ENCODE results near the gene KIF1B. TPM values are rescaled to one million over a fixed set of nuclear protein-coding genes. Genes with fewer than 3 reads are reported as not detected.

The KIF1B gene
- total RNA-seq, 1 experiment from 2014 or later = 33.0 TPM

- Histone ChIP-seq H3K27ac (ENCODE audit: low read length) (no peak overlapping the region), H3K9me3 (ENCODE audit: control insufficient read depth, insufficient read depth, low read depth, low read length) (no peaks in the 10 kb centered on the region), H3K4me1 (ENCODE audit: control insufficient read depth, insufficient read depth, low read length) (no peaks in the 10 kb centered on the region), H3K4me3 (ENCODE audit: low read depth in 2 of 2, low read length in 2 of 2) (no peak overlapping the region), H3K36me3 (ENCODE audit: control insufficient read depth, insufficient read depth, low read length) (peaks cover 12% of the 10 kb centered on the region), H3K27me3 (ENCODE audit: control insufficient read depth, insufficient read depth, low read length) (no peaks in the 10 kb centered on the region)
- TF ChIP-seq TCF7L2 (IDR thresholded peaks at IDR 0.05; ENCODE audit: low read depth, low read length) = no peak
- no peak for TF ChIP-seq SIN3A (IDR thresholded peaks at IDR 0.05; ENCODE audit: borderline replicate concordance, insufficient read depth, low read depth, low read length)
- TF ChIP-seq POLR2AphosphoS5 (IDR thresholded peaks at IDR 0.05; ENCODE audit: low read depth, low read length) = no peak
- TF ChIP-seq, protein P1, sequence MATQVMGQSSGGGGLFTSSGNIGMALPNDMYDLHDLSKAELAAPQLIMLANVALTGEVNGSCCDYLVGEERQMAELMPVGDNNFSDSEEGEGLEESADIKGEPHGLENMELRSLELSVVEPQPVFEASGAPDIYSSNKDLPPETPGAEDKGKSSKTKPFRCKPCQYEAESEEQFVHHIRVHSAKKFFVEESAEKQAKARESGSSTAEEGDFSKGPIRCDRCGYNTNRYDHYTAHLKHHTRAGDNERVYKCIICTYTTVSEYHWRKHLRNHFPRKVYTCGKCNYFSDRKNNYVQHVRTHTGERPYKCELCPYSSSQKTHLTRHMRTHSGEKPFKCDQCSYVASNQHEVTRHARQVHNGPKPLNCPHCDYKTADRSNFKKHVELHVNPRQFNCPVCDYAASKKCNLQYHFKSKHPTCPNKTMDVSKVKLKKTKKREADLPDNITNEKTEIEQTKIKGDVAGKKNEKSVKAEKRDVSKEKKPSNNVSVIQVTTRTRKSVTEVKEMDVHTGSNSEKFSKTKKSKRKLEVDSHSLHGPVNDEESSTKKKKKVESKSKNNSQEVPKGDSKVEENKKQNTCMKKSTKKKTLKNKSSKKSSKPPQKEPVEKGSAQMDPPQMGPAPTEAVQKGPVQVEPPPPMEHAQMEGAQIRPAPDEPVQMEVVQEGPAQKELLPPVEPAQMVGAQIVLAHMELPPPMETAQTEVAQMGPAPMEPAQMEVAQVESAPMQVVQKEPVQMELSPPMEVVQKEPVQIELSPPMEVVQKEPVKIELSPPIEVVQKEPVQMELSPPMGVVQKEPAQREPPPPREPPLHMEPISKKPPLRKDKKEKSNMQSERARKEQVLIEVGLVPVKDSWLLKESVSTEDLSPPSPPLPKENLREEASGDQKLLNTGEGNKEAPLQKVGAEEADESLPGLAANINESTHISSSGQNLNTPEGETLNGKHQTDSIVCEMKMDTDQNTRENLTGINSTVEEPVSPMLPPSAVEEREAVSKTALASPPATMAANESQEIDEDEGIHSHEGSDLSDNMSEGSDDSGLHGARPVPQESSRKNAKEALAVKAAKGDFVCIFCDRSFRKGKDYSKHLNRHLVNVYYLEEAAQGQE (IDR thresholded peaks at IDR 0.05; ENCODE audit: insufficient read depth in 1 of 2, low read depth in 2 of 2, low read length in 1 of 2) = no peak
- no peak for TF ChIP-seq CTCF (IDR thresholded peaks at IDR 0.05)
- ChIA-PET POLR2A (no interaction called here), CTCF (no interaction called here)
- no peak for DNase-seq (ENCODE audit: low read depth, low spot score)
- in situ Hi-C loops (cut with HindIII; ENCODE audit: low pct_unique_long_range_greater_than_20kb, low sequenced_read_pairs) (no loop called here), intact Hi-C loops (cut with micrococcal nuclease; ENCODE audit: unreplicated experiment) (no loop called here)
- BruUV-seq (replicated peaks) = no TSS peak
- ATAC-seq = no peak
Measured at GRCh38 chr1:10295481-10296085, 85.2 kb downstream of the KIF1B start.

GRCh38 chr1:10299151-10299550 is 88.8 kb downstream of the KIF1B start:
- in situ Hi-C loops (cut with HindIII; ENCODE audit: low pct_unique_long_range_greater_than_20kb, low sequenced_read_pairs) = no loop called here
- POLR2A ChIA-PET = no interaction called here
- Histone ChIP-seq H3K4me3 (ENCODE audit: low read depth in 2 of 2, low read length in 2 of 2) (no peak overlapping the region), H3K27me3 (ENCODE audit: control insufficient read depth, insufficient read depth, low read length) (no peaks in the 10 kb centered on the region), H3K9me3 (ENCODE audit: control insufficient read depth, insufficient read depth, low read depth, low read length) (no peaks in the 10 kb centered on the region), H3K27ac (ENCODE audit: low read length) (no peak overlapping the region), H3K36me3 (ENCODE audit: control insufficient read depth, insufficient read depth, low read length) (peaks cover 13% of the 10 kb centered on the region), H3K4me1 (ENCODE audit: control insufficient read depth, insufficient read depth, low read length) (no peaks in the 10 kb centered on the region)
- BruUV-seq (replicated peaks) = no TSS peak
- TF ChIP-seq SIN3A (IDR thresholded peaks at IDR 0.05; ENCODE audit: borderline replicate concordance, insufficient read depth, low read depth, low read length) (no peak), TCF7L2 (IDR thresholded peaks at IDR 0.05; ENCODE audit: low read depth, low read length) (no peak), POLR2AphosphoS5 (IDR thresholded peaks at IDR 0.05; ENCODE audit: low read depth, low read length) (no peak), CTCF (IDR thresholded peaks at IDR 0.05) (no peak)
- TF ChIP-seq, protein P1 (IDR thresholded peaks at IDR 0.05; ENCODE audit: insufficient read depth in 1 of 2, low read depth in 2 of 2, low read length in 1 of 2) = no peak
- DNase-seq (ENCODE audit: low read depth, low spot score) (no peak), ATAC-seq (no peak)
- intact Hi-C loops (cut with micrococcal nuclease; ENCODE audit: unreplicated experiment) = no loop called here
- CTCF ChIA-PET = no interaction called here

Data from Panc1 (cell line).